ACC112 (cell line): ENCODE measurements around the gene PTGDS.

Experiments used
- H2AFZ ChIP-seq: fragments of 200-600 bp; sonication (generic); one replicate; pipeline ENCODE4 v1.6.0; 2017; ENCODE audit warnings: antibody characterized with exemption, low read length; ENCODE audit not compliant: unreplicated experiment
- H3K27ac ChIP-seq: fragments of 200-600 bp; sonication (generic); 2 replicates; pipeline ENCODE4 v1.5.1; 2014; ENCODE audit warnings: low read depth, mild to moderate bottlenecking, antibody characterized with exemption, low read length, moderate library complexity
- H3K27me3 ChIP-seq: fragments of 200-600 bp; sonication (generic); 2 replicates; pipeline ENCODE4 v1.6.1; 2014; ENCODE audit warnings: mild to moderate bottlenecking, antibody characterized with exemption, low read length, moderate library complexity, mixed read lengths; ENCODE audit not compliant: insufficient read depth
- H3K36me3 ChIP-seq: fragments of 200-600 bp; sonication (generic); 2 replicates; pipeline ENCODE4 v1.6.1; 2016; ENCODE audit warnings: mild to moderate bottlenecking, antibody characterized with exemption, low read length, moderate library complexity, mixed read lengths; ENCODE audit not compliant: insufficient read depth
- H3K4me1 ChIP-seq: fragments of 200-600 bp; sonication (generic); one replicate; pipeline ENCODE4 v1.6.1; 2016; ENCODE audit warnings: low read length, mixed read lengths; ENCODE audit not compliant: insufficient read depth, unreplicated experiment, control insufficient read depth
- H3K4me3 ChIP-seq: fragments of 200-600 bp; sonication (generic); 2 replicates; pipeline ENCODE4 v1.5.1; 2014; ENCODE audit warnings: mild to moderate bottlenecking, low read depth, low read length
- H3K79me2 ChIP-seq: fragments of 200-600 bp; sonication (generic); one replicate; pipeline ENCODE4 v1.6.0; 2016; ENCODE audit warnings: low read length; ENCODE audit not compliant: control insufficient read depth, unreplicated experiment, insufficient read depth

PTGDS gene

GRCh38 chr9:136983656-136984314, 6.5 kb downstream of the PTGDS start:
- no peak overlapping the region for H2AFZ ChIP-seq
- H3K36me3 ChIP-seq, result no peaks in the 10 kb centered on the region
- peaks cover 27% of the 10 kb centered on the region for H3K27me3 ChIP-seq
- no peak overlapping the region for H3K4me3 ChIP-seq
- H3K79me2 ChIP-seq, result no peaks in the 10 kb centered on the region
- no peaks in the 10 kb centered on the region for H3K4me1 ChIP-seq
- no peak overlapping the region for H3K27ac ChIP-seq

DNA sequence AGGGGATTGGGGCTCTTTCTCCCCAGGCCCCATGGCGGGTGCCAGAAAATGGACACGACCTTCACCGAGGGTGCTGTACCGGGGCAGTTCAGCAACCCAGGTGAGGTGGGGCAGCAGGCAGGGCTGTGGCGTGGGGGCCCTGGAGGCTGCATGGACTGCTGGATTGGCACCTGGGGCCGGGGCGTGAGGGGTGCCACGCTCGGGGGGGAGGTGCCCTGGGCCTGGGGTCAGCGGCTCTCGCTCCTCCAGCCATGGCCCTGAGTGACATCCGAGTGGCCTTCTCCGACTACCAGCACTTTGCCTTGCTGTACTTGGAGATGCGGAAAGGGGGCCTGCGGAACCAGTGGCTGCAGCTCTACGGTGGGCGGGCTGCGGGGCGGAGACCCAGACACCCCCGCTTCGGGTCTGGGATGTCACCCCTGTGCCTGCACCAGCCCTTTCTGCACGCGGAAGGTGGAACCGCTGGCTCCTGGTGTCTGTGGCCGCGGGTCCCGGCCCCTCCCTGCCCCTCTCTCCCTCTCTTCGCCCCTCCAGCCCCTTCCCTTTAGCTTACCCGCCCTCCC, 7.2 kb downstream of the PTGDS start:
- Histone ChIP-seq H3K79me2 (no peaks in the 10 kb centered on the region), H3K36me3 (no peaks in the 10 kb centered on the region), H2AFZ (no peak overlapping the region), H3K27ac (no peak overlapping the region), H3K27me3 (peaks cover 27% of the 10 kb centered on the region), H3K4me1 (no peaks in the 10 kb centered on the region), H3K4me3 (no peak overlapping the region)

DNA sequence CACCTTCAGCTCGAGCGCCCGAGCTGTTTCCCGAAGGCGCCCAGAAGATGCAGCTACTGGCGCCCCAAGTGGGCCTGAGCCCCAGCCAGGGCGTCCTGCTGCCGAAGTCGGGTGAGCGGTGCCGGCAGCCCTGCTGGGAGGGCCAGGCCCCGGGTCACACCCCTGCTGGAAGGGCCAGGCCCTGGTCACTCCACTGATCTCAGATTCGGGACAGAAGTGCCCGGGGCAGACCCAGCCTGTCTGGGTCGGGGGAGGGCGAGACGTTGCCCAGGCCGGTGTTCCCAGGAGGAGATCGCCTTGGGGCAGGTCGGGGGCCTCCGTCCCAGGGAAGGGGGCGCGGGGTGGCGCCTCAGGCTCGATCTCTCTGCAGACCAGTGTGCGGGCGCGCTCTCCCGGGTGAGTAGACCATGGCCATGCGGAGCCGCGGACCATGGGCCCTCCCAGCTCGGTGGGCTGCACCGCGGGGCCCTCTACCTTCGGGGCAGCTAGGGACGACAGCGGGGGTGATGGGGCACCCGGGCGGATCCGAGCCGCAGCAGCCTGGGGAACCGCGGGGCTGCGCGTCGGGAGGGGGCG, 7.8 kb downstream of the PTGDS start:
- Histone ChIP-seq H3K27me3 (peaks cover 27% of the 10 kb centered on the region), H3K27ac (no peak overlapping the region), H3K79me2 (no peaks in the 10 kb centered on the region), H3K4me1 (no peaks in the 10 kb centered on the region), H3K4me3 (no peak overlapping the region), H3K36me3 (no peaks in the 10 kb centered on the region), H2AFZ (no peak overlapping the region)

DNA sequence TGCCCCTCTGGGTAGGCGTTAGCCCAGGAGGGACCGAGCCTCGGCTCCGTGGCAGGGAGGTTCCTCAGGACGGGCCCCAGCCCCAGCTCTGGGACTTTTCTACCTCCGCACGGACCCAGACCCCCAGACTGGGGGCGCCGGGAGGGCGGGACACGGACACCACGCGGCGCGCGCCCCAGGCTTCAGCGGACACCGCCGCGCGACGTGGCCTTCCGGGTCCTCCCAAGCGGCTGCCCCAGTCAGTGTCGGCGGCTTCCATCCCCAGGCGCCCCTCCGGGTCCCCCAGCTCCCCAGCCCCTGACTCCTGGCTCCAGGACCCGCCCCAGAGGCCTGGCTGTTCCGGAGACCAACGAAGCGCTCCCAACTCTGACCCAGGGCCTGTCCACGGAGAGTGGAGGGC, 8.5 kb downstream of the PTGDS start:
- Histone ChIP-seq H3K27me3 (peaks cover 27% of the 10 kb centered on the region), H3K36me3 (no peaks in the 10 kb centered on the region), H3K79me2 (no peaks in the 10 kb centered on the region), H2AFZ (no peak overlapping the region), H3K4me3 (no peak overlapping the region), H3K4me1 (no peaks in the 10 kb centered on the region), H3K27ac (no peak overlapping the region)

GRCh38 chr9:136988872-136989271, 11.6 kb downstream of the PTGDS start:
- Histone ChIP-seq H3K4me1 (peaks cover 8% of the 10 kb centered on the region), H3K79me2 (peaks cover 11% of the 10 kb centered on the region), H3K27me3 (peaks cover 22% of the 10 kb centered on the region), H2AFZ (no peak overlapping the region), H3K36me3 (no peaks in the 10 kb centered on the region), H3K27ac (no peak overlapping the region), H3K4me3 (no peak overlapping the region)

DNA sequence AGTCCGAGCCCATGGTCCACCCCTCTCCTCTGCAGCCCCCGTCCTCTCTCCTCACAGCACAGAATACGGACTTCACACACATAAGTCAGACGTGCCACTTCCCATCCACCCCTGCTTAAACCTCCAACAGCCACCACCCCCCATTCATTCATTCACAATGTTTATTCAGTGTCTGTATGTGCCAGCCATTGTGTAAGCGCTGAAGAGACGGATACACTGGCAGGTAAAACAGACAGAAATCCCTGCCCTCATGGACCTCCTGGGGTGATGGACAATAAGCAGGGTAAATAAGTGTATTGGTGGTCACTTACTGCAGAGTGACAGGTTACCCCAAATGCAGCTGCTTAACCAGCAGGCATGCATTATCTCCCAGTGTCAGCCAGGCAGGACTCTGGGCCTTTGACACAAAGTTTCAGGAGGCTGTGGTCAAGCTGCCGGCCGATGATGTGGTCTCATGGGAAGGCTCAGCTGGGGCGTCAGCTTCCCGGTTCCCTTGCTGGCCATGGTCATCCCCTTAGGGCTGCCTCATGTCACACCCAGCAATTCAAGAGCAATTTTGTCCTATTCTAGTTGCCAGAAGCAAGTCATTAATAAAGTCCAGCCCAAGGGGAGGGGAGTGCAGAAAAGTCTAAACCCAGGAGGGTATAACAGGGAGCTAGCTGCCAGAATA, 13.1 kb downstream of the PTGDS start:
- Histone ChIP-seq H2AFZ (no peak overlapping the region), H3K36me3 (no peaks in the 10 kb centered on the region), H3K4me3 (no peak overlapping the region), H3K27ac (no peak overlapping the region), H3K27me3 (peaks cover 8% of the 10 kb centered on the region), H3K4me1 (peaks cover 12% of the 10 kb centered on the region), H3K79me2 (peaks cover 11% of the 10 kb centered on the region)

GRCh38 chr9:136991993-136992818, 14.9 kb downstream of the PTGDS start, which contains the start of gene PAXX:
Gene PAXX (plus strand): TSS chr9:136992422. CDS start chr9:136992444, 22 bp downstream.
- Histone ChIP-seq H2AFZ (no peak within 1 kb of the TSS), H3K36me3 (no peaks in the 10 kb centered on the region), H3K4me3 (peak within 1 kb of the TSS; percentile 92), H3K27ac (peak within 1 kb of the TSS; percentile 69; the same call in 1 of the 2 replicates), H3K27me3 (no peaks in the 10 kb centered on the region), H3K79me2 (peaks cover 11% of the 10 kb centered on the region), H3K4me1 (peaks cover 26% of the 10 kb centered on the region)

DNA sequence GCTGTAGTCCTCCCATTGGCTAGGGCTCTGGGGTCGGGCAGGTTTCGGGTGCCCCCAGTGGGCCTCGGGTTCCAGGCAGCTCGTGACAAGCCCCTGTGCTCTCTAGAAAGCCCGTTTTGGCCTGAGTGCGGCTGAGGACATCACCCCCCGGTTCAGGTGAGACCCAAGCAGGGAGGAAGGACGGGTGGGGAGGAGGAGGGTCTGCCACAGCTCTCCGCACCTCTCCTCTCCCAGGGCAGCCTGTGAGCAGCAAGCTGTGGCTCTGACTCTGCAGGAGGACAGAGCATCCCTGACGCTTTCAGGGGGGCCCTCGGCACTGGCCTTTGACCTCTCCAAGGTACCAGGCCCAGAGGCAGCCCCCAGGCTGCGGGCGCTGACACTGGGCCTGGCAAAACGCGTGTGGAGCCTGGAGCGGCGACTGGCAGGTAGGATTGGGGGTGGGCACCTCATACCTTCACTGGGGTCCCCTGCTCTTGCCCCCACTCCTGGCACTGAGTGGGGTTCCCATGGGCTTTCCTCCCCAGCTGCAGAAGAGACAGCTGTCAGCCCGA, 15.6 kb downstream of the PTGDS start:
- H3K79me2 ChIP-seq, result peaks cover 11% of the 10 kb centered on the region
- peak overlapping the region; percentile 92 for H3K4me3 ChIP-seq
- no peak overlapping the region for H2AFZ ChIP-seq
- H3K36me3 ChIP-seq, result no peaks in the 10 kb centered on the region
- no peaks in the 10 kb centered on the region for H3K27me3 ChIP-seq
- H3K4me1 ChIP-seq, result peaks cover 26% of the 10 kb centered on the region
- H3K27ac ChIP-seq, result 0 out of 2 replicates have a peak overlapping the region, but pooled peaks have one; percentile 20

DNA sequence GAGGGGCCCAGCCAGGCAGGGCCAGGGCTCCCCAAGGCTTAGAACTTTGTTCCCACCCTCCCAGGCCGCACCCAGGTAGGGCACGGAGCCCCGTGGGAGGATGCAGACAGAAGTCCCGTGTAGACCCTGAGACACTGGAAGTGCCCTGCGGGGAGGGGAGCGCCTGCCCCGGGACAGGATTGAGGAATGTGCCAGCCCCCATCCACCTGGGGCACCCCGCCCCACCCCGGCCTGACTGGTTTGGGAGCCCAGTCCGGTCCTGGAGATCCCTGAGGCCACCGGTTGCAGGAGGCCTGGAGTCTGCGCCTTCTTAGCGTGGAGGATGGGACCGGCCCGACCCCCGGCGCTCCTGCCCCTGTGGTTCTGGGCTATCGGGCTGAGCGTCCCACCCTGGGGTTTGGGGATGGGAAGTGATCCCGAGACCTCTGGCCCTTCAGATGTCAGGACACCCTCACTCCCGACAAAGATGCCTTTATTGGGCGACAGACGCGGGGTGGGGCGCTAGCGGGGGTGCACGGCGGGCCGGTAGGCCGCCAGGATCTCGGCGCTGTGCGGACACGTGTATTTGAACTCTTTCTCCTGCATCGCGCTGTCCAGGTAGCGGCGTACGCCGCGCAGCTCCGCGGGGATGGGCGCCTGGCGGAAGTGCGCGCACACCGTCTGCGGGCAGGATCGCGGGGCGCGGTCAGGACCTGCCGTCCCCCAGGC, 17.0 kb downstream of the PTGDS start:
- Histone ChIP-seq H3K27ac (no peak overlapping the region), H3K36me3 (no peaks in the 10 kb centered on the region), H3K4me1 (peaks cover 31% of the 10 kb centered on the region), H3K4me3 (no peak overlapping the region), H3K27me3 (no peaks in the 10 kb centered on the region), H3K79me2 (peaks cover 11% of the 10 kb centered on the region), H2AFZ (no peak overlapping the region)
